H1 (cell line): ENCODE data around the gene SEL1L. TPM values are rescaled to one million over a fixed set of nuclear protein-coding genes. Genes with fewer than 3 reads are reported as not detected.
"Not testable (repeated sequence)": the region's sequence is repeated elsewhere in the genome, so short reads cannot be mapped to it uniquely, and the experiment has no call there.

ENCODE experiments used
- CTCF ChIA-PET: fragments of 300-600 bp; sonication (Branson Sonifier 250); formaldehyde crosslinking; loops from one replicate; lab custom pipeline; 2021; ENCODE audit not compliant: partially characterized antibody; lab: Charles Lee
- POLR2A ChIA-PET: fragments of 300-600 bp; sonication (Branson Sonifier 250); formaldehyde crosslinking; loops from one replicate; lab custom pipeline; 2021; ENCODE audit warnings: inconsistent platforms; ENCODE audit not compliant: partially characterized antibody; lab: Charles Lee
- DNase-seq, 2 experiments: peaks; one replicate each; pipeline versions ENCODE4 v3.0.0 to v3.0.0-alpha.2; 2010 to 2022; ENCODE audit warnings: low spot score in 2 of 2, low read depth in 1 of 2, mixed read lengths in 1 of 2
- FAIRE-seq: peaks from 2 replicates; lab custom pipeline; 2011; peaks lifted over from hg19 to GRCh38; lab: Jason Lieb, UNC
- H2AFZ ChIP-seq: 2 replicates; pipeline ENCODE4 v1.8.1; 2012; ENCODE audit warnings: low read length, inconsistent platforms
- H2AK5ac ChIP-seq: 2 replicates; pipeline ENCODE4 v1.6.1; 2013; ENCODE audit warnings: low read depth, low read length
- H2BK120ac ChIP-seq: replicated peaks from 2 replicates; pipeline ENCODE3; 2013; ENCODE audit warnings: low read depth, low read length, inconsistent platforms
- H2BK12ac ChIP-seq: 2 replicates; pipeline ENCODE4 v1.6.1; 2013; ENCODE audit warnings: low read depth, low read length
- H2BK15ac ChIP-seq: 2 replicates; pipeline ENCODE4 v1.6.1; 2013; ENCODE audit warnings: low read length
- H2BK20ac ChIP-seq: 2 replicates; pipeline ENCODE4 v1.6.1; 2013; ENCODE audit warnings: low read length
- H2BK5ac ChIP-seq: 2 replicates; pipeline ENCODE4 v1.6.1; 2013; ENCODE audit warnings: low read depth, low read length
- H3K14ac ChIP-seq: 2 replicates; pipeline ENCODE4 v1.6.1; 2013; ENCODE audit warnings: inconsistent platforms; ENCODE audit not compliant: insufficient read length
- H3K18ac ChIP-seq: 2 replicates; pipeline ENCODE4 v1.6.1; 2013; ENCODE audit warnings: low read length; ENCODE audit errors: extremely low read depth
- H3K23ac ChIP-seq: 2 replicates; pipeline ENCODE4 v1.6.1; 2013; ENCODE audit warnings: inconsistent platforms; ENCODE audit not compliant: insufficient read length
- H3K23me2 ChIP-seq: 2 replicates; pipeline ENCODE4 v1.6.1; 2013; ENCODE audit warnings: low read depth, low read length
- H3K27ac ChIP-seq: 2 replicates; pipeline ENCODE4 v1.6.1; 2011; ENCODE audit warnings: low read depth, low read length, inconsistent platforms
- H3K27me3 ChIP-seq, 4 experiments: replicated peaks in 1 of 4; 1 replicate in 1 of 4; 2 replicates in 3 of 4; pipeline versions ENCODE4 v1.6.1 to v1.8.1; 2011 to 2013; ENCODE audit warnings: low read length in 3 of 4, mild to moderate bottlenecking in 3 of 4, inconsistent platforms in 2 of 4, mixed read lengths in 2 of 4, moderate library complexity in 1 of 4; ENCODE audit not compliant: control insufficient read depth in 3 of 4, insufficient read depth in 3 of 4; ENCODE audit errors: extremely low read depth in 1 of 4
- H3K36me3 ChIP-seq, 4 experiments: 2 replicates each; pipeline versions ENCODE4 v1.6.1 to v1.8.1; 2011 to 2013; ENCODE audit warnings: mild to moderate bottlenecking in 4 of 4, low read length in 3 of 4, moderate library complexity in 2 of 4, control low read depth in 1 of 4, inconsistent platforms in 1 of 4; ENCODE audit not compliant: insufficient read depth in 4 of 4, control insufficient read depth in 2 of 4
- H3K4ac ChIP-seq: replicated peaks from 2 replicates; pipeline ENCODE3; 2013; ENCODE audit warnings: low read length, low read depth, mixed read lengths, inconsistent platforms; ENCODE audit not compliant: insufficient read length
- H3K4me1 ChIP-seq, 4 experiments: replicated peaks in 1 of 4; 1 replicate in 1 of 4; 2 replicates in 3 of 4; pipeline versions ENCODE4 v1.6.1 to v1.8.1; 2011 to 2013; ENCODE audit warnings: low read length in 3 of 4, inconsistent platforms in 2 of 4, mixed read lengths in 1 of 4; ENCODE audit not compliant: insufficient read depth in 4 of 4, control insufficient read depth in 3 of 4
- H3K4me2 ChIP-seq, 2 experiments: 2 replicates each; pipeline versions ENCODE4 v1.6.1 to v1.8.1; 2011 to 2013; ENCODE audit warnings: low read depth in 2 of 2, low read length in 2 of 2, control low read depth in 1 of 2, inconsistent platforms in 1 of 2, mild to moderate bottlenecking in 1 of 2; ENCODE audit not compliant: insufficient read depth in 1 of 2
- H3K4me3 ChIP-seq, 4 experiments: fragments of 200-600, 300-600 bp in 1 of 4; sonication (generic), shearing (Covaris generic), sonication (Bioruptor Twin) in 1 of 4; 2 replicates each; pipeline versions ENCODE4 v1.5.1 to v1.8.1; 2011 to 2016; ENCODE audit warnings: low read length in 4 of 4, low read depth in 3 of 4, control low read depth in 2 of 4, inconsistent platforms in 2 of 4, mild to moderate bottlenecking in 2 of 4, mixed read lengths in 1 of 4, moderate library complexity in 1 of 4; ENCODE audit not compliant: insufficient read depth in 2 of 4; ENCODE audit errors: extremely low read depth in 1 of 4
- H3K56ac ChIP-seq: replicated peaks from 2 replicates; pipeline ENCODE3; 2013; ENCODE audit warnings: low read depth, mild to moderate bottlenecking, mixed read lengths, low read length, inconsistent platforms; ENCODE audit not compliant: insufficient read length
- H3K79me1 ChIP-seq: 2 replicates; pipeline ENCODE4 v1.6.1; 2013; ENCODE audit warnings: low read depth, low read length, control low read depth
- H3K79me2 ChIP-seq, 2 experiments: 2 replicates each; pipeline versions ENCODE4 v1.6.1 to v1.8.1; 2012 to 2013; ENCODE audit warnings: low read length in 2 of 2, mild to moderate bottlenecking in 2 of 2, inconsistent platforms in 1 of 2; ENCODE audit not compliant: insufficient read depth in 2 of 2, control insufficient read depth in 1 of 2
- H3K9ac ChIP-seq, 4 experiments: replicated peaks in 1 of 4; 1 replicate in 1 of 4; 2 replicates in 3 of 4; pipeline versions ENCODE4 v1.6.1 to v1.8.1; 2011 to 2013; ENCODE audit warnings: low read depth in 3 of 4, low read length in 3 of 4, control low read depth in 2 of 4, mild to moderate bottlenecking in 2 of 4, moderate library complexity in 2 of 4, inconsistent platforms in 1 of 4; ENCODE audit errors: extremely low read depth in 1 of 4
- H3K9me3 ChIP-seq, 2 experiments: 2 replicates each; pipeline versions ENCODE4 v1.6.1 to v1.8.1; 2012 to 2013; ENCODE audit warnings: mild to moderate bottlenecking in 2 of 2, moderate library complexity in 2 of 2, control low read depth in 1 of 2, inconsistent platforms in 1 of 2, low read depth in 1 of 2, low read length in 1 of 2, mixed read lengths in 1 of 2; ENCODE audit not compliant: insufficient read depth in 2 of 2
- H4K20me1 ChIP-seq, 2 experiments: replicated peaks in 1 of 2; 2 replicates each; pipeline versions ENCODE3 to v1.8.1; 2011 to 2013; ENCODE audit warnings: inconsistent platforms in 2 of 2, low read length in 2 of 2, mild to moderate bottlenecking in 1 of 2; ENCODE audit not compliant: insufficient read depth in 2 of 2, control insufficient read depth in 1 of 2
- H4K5ac ChIP-seq: 2 replicates; pipeline ENCODE4 v1.6.1; 2013; ENCODE audit warnings: low read length, low read depth, mixed read lengths, inconsistent platforms; ENCODE audit not compliant: insufficient read length
- H4K8ac ChIP-seq: 2 replicates; pipeline ENCODE4 v1.8.0; 2013; ENCODE audit warnings: mild to moderate bottlenecking, moderate library complexity, low read length, inconsistent platforms; ENCODE audit not compliant: insufficient read depth; ENCODE audit errors: extremely low read depth
- H4K91ac ChIP-seq: replicated peaks from 2 replicates; pipeline ENCODE3; 2013; ENCODE audit warnings: low read length, mixed read lengths, inconsistent platforms; ENCODE audit not compliant: insufficient read length
- WGBS, 2 experiments: shearing (Covaris generic) in 1 of 2; methylation state at CpG; one replicate each; pipeline versions ENCODE4 v1.1.6 to v1.1.7; 2013 to 2015; ENCODE audit warnings: low lambda C conversion rate in 2 of 2, mixed read lengths in 2 of 2, inconsistent platforms in 1 of 2, low coverage in 1 of 2, missing lambda C conversion rate in 1 of 2; ENCODE audit not compliant: insufficient replicate concordance in 2 of 2, insufficient coverage in 1 of 2, insufficient read length in 1 of 2; ENCODE audit errors: extremely low coverage in 1 of 2, missing lambda C conversion rate in 1 of 2; 5-methylcytosine and 5-hydroxymethylcytosine counted together
- polyA plus RNA-seq, 7 experiments: library from polyadenylated mRNA; depleted of rRNA in 3 of 7; stranded (reverse) in 5 of 7; unstranded in 2 of 7; fragments of >200 nt in 5 of 7; fragments of 200-250 nt in 2 of 7; gene quantifications; 1 replicate in 5 of 7; 2 replicates in 1 of 7; 4 replicates in 1 of 7; pipeline versions ENCODE4 v1.2.1 to v1.2.3, GENCODE V29; 2011 to 2013; ENCODE audit warnings: missing spikeins in 2 of 7, mixed read lengths in 2 of 7
- total RNA-seq: library from RNA; stranded (reverse); fragmentation: NEBNext Ultra II Directional; extraction: Animal tissue kit (Norgen Biotek cat#: 25700); gene quantifications from 2 replicates; pipeline ENCODE4 v1.2.1, GENCODE V29; 2021

Gene SEL1L
- total and polyA plus RNA-seq, 2 of the 8 experiments (the other 6 are each of a cell fraction or from before 2014, with no cell fraction given), result 4.3 to 34.9 TPM

DNA sequence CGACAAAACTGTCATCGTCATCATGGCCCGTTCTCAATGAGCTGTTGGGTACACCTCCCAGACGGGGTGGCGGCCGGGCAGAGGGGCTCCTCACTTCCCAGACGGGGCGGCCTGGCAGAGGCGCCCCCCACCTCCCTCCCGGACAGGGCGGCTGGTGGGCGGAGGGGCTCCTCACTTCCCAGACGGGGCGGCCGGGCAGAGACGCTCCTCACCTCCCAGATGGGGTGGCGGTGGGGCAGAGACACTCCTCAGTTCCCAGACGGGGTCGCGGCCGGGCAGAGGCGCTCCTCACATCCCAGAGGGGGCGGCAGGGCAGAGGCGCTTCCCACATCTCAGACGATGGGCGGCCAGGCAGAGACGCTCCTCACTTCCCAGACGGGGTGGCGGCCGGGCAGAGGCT lies 71.3 kb downstream of the SEL1L start:
- H2BK120ac ChIP-seq, POLR2A ChIA-PET, H4K91ac ChIP-seq, H3K27me3 ChIP-seq, H3K9ac ChIP-seq, H3K4me3 ChIP-seq, H3K4ac ChIP-seq, H4K8ac ChIP-seq, H3K79me1 ChIP-seq, H3K36me3 ChIP-seq, H3K14ac ChIP-seq, H3K56ac ChIP-seq, H2BK15ac ChIP-seq, H2BK12ac ChIP-seq, H4K20me1 ChIP-seq, H4K5ac ChIP-seq, H3K79me2 ChIP-seq, H3K4me2 ChIP-seq, H2BK20ac ChIP-seq, H3K23me2 ChIP-seq, DNase-seq, H3K23ac ChIP-seq, CTCF ChIA-PET, FAIRE-seq, H2AK5ac ChIP-seq, H3K4me1 ChIP-seq, H3K27ac ChIP-seq, H2AFZ ChIP-seq, H2BK5ac ChIP-seq, H3K18ac ChIP-seq: not testable (repeated sequence)
- H3K9me3 ChIP-seq, result peaks cover 0 to 12% of the 10 kb centered on the region in 2 experiments; a peak in 1 of 4 replicates
- WGBS, 2 experiments, result 96% methylated on average over 16 of the region's 30 CpGs; no CpG with 5 or more reads in 1 of the 2 experiments
